ENCODE data around the gene F10. TPM values are rescaled to one million over a fixed set of nuclear protein-coding genes. Genes with fewer than 3 reads are reported as not detected.

Gene F10
- total RNA-seq, 1 experiment from 2014 or later: 0.18 TPM

DNA sequence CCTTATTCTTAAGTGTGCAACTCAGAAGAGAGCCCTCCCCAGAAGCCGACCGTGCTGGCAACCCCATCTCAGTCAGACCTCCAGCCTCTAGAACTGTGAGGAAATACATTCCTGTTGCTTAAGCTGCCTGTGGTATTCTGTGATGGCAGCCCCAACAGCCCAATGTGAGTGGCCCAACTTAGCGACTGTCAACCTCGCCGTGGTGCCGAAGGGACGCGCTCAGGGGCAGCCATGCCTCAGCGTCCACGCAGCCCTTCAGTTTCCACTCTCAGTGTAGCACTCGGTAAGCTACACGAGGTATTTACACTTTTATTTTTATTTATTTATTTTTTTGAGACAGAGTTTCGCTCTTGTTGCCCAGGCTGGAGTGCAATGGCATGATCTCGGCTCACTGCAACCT, 54.2 kb downstream of the F10 start:
- intact Hi-C loops (cut with micrococcal nuclease; ENCODE audit: unreplicated experiment): no loop called here
- Histone ChIP-seq H3K36me3 (ENCODE audit: control insufficient read depth, insufficient read depth, low read length) (peaks cover 7% of the 10 kb centered on the region; the same call in 1 of the 2 replicates), H3K4me3 (ENCODE audit: low read depth in 2 of 2, low read length in 2 of 2) (no peak overlapping the region), H3K9me3 (ENCODE audit: control insufficient read depth, insufficient read depth, low read depth, low read length) (no peaks in the 10 kb centered on the region), H3K27ac (ENCODE audit: low read length) (no peak overlapping the region), H3K27me3 (ENCODE audit: control insufficient read depth, insufficient read depth, low read length) (no peaks in the 10 kb centered on the region), H3K4me1 (ENCODE audit: control insufficient read depth, insufficient read depth, low read length) (no peaks in the 10 kb centered on the region)
- TF ChIP-seq POLR2AphosphoS5 (IDR thresholded peaks at IDR 0.05; ENCODE audit: low read depth, low read length) (no peak), TCF7L2 (IDR thresholded peaks at IDR 0.05; ENCODE audit: low read depth, low read length) (no peak), SIN3A (IDR thresholded peaks at IDR 0.05; ENCODE audit: borderline replicate concordance, insufficient read depth, low read depth, low read length) (no peak)
- TF ChIP-seq, protein P1, sequence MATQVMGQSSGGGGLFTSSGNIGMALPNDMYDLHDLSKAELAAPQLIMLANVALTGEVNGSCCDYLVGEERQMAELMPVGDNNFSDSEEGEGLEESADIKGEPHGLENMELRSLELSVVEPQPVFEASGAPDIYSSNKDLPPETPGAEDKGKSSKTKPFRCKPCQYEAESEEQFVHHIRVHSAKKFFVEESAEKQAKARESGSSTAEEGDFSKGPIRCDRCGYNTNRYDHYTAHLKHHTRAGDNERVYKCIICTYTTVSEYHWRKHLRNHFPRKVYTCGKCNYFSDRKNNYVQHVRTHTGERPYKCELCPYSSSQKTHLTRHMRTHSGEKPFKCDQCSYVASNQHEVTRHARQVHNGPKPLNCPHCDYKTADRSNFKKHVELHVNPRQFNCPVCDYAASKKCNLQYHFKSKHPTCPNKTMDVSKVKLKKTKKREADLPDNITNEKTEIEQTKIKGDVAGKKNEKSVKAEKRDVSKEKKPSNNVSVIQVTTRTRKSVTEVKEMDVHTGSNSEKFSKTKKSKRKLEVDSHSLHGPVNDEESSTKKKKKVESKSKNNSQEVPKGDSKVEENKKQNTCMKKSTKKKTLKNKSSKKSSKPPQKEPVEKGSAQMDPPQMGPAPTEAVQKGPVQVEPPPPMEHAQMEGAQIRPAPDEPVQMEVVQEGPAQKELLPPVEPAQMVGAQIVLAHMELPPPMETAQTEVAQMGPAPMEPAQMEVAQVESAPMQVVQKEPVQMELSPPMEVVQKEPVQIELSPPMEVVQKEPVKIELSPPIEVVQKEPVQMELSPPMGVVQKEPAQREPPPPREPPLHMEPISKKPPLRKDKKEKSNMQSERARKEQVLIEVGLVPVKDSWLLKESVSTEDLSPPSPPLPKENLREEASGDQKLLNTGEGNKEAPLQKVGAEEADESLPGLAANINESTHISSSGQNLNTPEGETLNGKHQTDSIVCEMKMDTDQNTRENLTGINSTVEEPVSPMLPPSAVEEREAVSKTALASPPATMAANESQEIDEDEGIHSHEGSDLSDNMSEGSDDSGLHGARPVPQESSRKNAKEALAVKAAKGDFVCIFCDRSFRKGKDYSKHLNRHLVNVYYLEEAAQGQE (IDR thresholded peaks at IDR 0.05; ENCODE audit: insufficient read depth in 1 of 2, low read depth in 2 of 2, low read length in 1 of 2): no peak
- BruUV-seq (replicated peaks): no TSS peak
- CTCF ChIA-PET: interaction anchor here (0.6 kb wide), 1 partner anchor 53 kb away, joined by 3 read pairs; no protein-coding TSS in a partner anchor
- POLR2A ChIA-PET: no interaction called here
- in situ Hi-C loops (cut with HindIII; ENCODE audit: low pct_unique_long_range_greater_than_20kb, low sequenced_read_pairs): no loop called here
- DNase-seq (ENCODE audit: low read depth, low spot score) (no peak), ATAC-seq (no peak)

DNA sequence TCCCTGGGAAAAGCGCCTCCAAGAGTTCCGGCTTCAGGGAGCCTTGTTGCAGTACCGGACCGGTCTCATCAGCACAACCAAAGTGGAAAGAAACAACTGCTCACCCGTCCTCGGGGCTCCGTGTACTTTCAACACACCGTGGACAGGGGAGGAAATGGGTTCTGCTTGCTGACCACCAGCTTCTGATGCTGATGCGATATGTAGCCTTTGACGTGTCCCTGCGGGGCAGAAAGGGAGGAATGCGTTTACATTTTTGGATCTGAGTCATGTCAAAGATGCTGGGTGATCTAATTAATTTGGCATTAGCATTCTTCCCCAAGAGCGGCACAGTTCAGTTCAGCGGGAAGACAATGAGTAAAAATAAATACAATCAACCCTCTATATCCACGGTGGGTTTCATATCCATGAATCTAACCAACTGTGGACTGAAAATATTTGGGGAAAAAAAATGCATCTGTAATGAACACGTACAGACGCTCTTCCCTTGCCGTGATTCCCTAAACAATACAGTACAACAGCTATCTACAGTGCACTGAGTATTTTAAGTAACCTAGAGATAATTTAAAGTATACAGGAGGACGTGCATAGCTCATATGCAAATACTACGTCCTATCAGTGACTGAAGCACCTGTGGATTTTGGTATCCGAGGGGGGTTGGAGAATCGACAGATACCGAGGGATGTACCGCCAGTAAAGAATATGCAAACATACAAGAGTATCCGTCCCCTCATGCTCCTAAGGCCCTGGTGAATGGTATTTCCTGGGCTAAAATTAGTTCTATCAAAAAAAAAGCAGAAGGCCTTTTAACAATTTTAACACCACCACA, 55.7 kb downstream of the F10 start:
- H3K27ac ChIP-seq (ENCODE audit: low read length): no peak overlapping the region
- TF ChIP-seq, protein P1 (IDR thresholded peaks at IDR 0.05; ENCODE audit: insufficient read depth in 1 of 2, low read depth in 2 of 2, low read length in 1 of 2): no peak
- TF ChIP-seq SIN3A (IDR thresholded peaks at IDR 0.05; ENCODE audit: borderline replicate concordance, insufficient read depth, low read depth, low read length): no peak
- TF ChIP-seq POLR2AphosphoS5 (IDR thresholded peaks at IDR 0.05; ENCODE audit: low read depth, low read length): no peak
- TF ChIP-seq, protein P2, sequence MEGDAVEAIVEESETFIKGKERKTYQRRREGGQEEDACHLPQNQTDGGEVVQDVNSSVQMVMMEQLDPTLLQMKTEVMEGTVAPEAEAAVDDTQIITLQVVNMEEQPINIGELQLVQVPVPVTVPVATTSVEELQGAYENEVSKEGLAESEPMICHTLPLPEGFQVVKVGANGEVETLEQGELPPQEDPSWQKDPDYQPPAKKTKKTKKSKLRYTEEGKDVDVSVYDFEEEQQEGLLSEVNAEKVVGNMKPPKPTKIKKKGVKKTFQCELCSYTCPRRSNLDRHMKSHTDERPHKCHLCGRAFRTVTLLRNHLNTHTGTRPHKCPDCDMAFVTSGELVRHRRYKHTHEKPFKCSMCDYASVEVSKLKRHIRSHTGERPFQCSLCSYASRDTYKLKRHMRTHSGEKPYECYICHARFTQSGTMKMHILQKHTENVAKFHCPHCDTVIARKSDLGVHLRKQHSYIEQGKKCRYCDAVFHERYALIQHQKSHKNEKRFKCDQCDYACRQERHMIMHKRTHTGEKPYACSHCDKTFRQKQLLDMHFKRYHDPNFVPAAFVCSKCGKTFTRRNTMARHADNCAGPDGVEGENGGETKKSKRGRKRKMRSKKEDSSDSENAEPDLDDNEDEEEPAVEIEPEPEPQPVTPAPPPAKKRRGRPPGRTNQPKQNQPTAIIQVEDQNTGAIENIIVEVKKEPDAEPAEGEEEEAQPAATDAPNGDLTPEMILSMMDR (IDR thresholded peaks at IDR 0.05): no peak
- TF ChIP-seq TCF7L2 (IDR thresholded peaks at IDR 0.05; ENCODE audit: low read depth, low read length): no peak
- no peaks in the 10 kb centered on the region for H3K27me3 ChIP-seq (ENCODE audit: control insufficient read depth, insufficient read depth, low read length)
- BruUV-seq (replicated peaks): no TSS peak
- no peaks in the 10 kb centered on the region for H3K9me3 ChIP-seq (ENCODE audit: control insufficient read depth, insufficient read depth, low read depth, low read length)
- ChIA-PET CTCF (interaction anchor here (0.6 kb wide), 1 partner anchor 15 kb away, joined by 3 read pairs; no protein-coding TSS in a partner anchor), POLR2A (no interaction called here)
- ATAC-seq (peak; percentile 68), DNase-seq (ENCODE audit: low read depth, low spot score) (no peak)
- intact Hi-C loops (cut with micrococcal nuclease; ENCODE audit: unreplicated experiment): no loop called here
- H3K4me1 ChIP-seq (ENCODE audit: control insufficient read depth, insufficient read depth, low read length): no peaks in the 10 kb centered on the region
- in situ Hi-C loops (cut with HindIII; ENCODE audit: low pct_unique_long_range_greater_than_20kb, low sequenced_read_pairs): no loop called here
- no peak overlapping the region for H3K4me3 ChIP-seq (ENCODE audit: low read depth in 2 of 2, low read length in 2 of 2)
- H3K36me3 ChIP-seq (ENCODE audit: control insufficient read depth, insufficient read depth, low read length): peaks cover 8% of the 10 kb centered on the region; the same call in 1 of the 2 replicates

Data from Panc1 (cell line).